H9 (cell line): ENCODE measurements around the gene EDN3. TPM values are rescaled to one million over a fixed set of nuclear protein-coding genes. Genes with fewer than 3 reads are reported as not detected.

ENCODE experiments used
- DNase-seq: peaks from one replicate; pipeline ENCODE4 v3.0.0-alpha.2; 2017
- H2AFZ ChIP-seq: one replicate; pipeline ENCODE4 v1.6.1; 2013; ENCODE audit warnings: mild to moderate bottlenecking, low read length, control low read depth, moderate library complexity
- H2AK5ac ChIP-seq: 2 replicates; pipeline ENCODE4 v1.6.1; 2013; ENCODE audit warnings: low read length, control low read depth, mixed read lengths; ENCODE audit not compliant: insufficient read length
- H2BK120ac ChIP-seq: one replicate; pipeline ENCODE4 v1.6.1; 2013; ENCODE audit warnings: low read depth, mild to moderate bottlenecking, low read length, control low read depth, inconsistent platforms; ENCODE audit not compliant: poor library complexity, severe bottlenecking
- H2BK12ac ChIP-seq: 2 replicates; pipeline ENCODE4 v1.6.1; 2013; ENCODE audit warnings: low read length, control low read depth, mixed read lengths, low read depth; ENCODE audit not compliant: insufficient read length
- H2BK15ac ChIP-seq: 2 replicates; pipeline ENCODE4 v1.6.1; 2013; ENCODE audit warnings: low read depth, low read length, control low read depth
- H2BK20ac ChIP-seq: one replicate; pipeline ENCODE4 v1.6.1; 2013; ENCODE audit warnings: low read depth, mild to moderate bottlenecking, low read length, control low read depth, inconsistent platforms; ENCODE audit not compliant: poor library complexity, severe bottlenecking
- H2BK5ac ChIP-seq: 2 replicates; pipeline ENCODE4 v1.6.1; 2013; ENCODE audit warnings: low read length, control low read depth, mixed read lengths; ENCODE audit not compliant: insufficient read length
- H3K14ac ChIP-seq: 2 replicates; pipeline ENCODE4 v1.6.1; 2013; ENCODE audit warnings: low read length, control low read depth; ENCODE audit not compliant: insufficient read depth
- H3K18ac ChIP-seq: 2 replicates; pipeline ENCODE4 v1.6.1; 2013; ENCODE audit warnings: low read depth, mild to moderate bottlenecking, mixed read lengths, low read length, control low read depth; ENCODE audit not compliant: insufficient read length
- H3K23ac ChIP-seq: 2 replicates; pipeline ENCODE4 v1.6.1; 2013; ENCODE audit warnings: low read length, control low read depth, mixed read lengths, low read depth; ENCODE audit not compliant: insufficient read length
- H3K23me2 ChIP-seq: 2 replicates; pipeline ENCODE4 v1.6.1; 2013; ENCODE audit warnings: low read depth, mild to moderate bottlenecking, mixed read lengths, low read length, control low read depth; ENCODE audit not compliant: insufficient read length, poor library complexity, severe bottlenecking
- H3K27ac ChIP-seq: 2 replicates; pipeline ENCODE4 v1.5.1; 2013; ENCODE audit warnings: low read length, control low read depth, mixed read lengths, low read depth; ENCODE audit not compliant: insufficient read length
- H3K27me3 ChIP-seq: 2 replicates; pipeline ENCODE4 v1.6.1; 2013; ENCODE audit warnings: low read length, control low read depth, inconsistent platforms; ENCODE audit not compliant: insufficient read depth
- H3K4ac ChIP-seq: 2 replicates; pipeline ENCODE4 v1.6.1; 2013; ENCODE audit warnings: low read depth, mild to moderate bottlenecking, control low read depth, inconsistent platforms, low read length, moderate library complexity
- H3K4me1 ChIP-seq: 2 replicates; pipeline ENCODE4 v1.6.1; 2013; ENCODE audit warnings: low read length, control low read depth, inconsistent platforms; ENCODE audit not compliant: insufficient read depth
- H3K4me2 ChIP-seq: 2 replicates; pipeline ENCODE4 v1.6.1; 2013; ENCODE audit warnings: low read length, control low read depth, mixed read lengths; ENCODE audit not compliant: insufficient read length, insufficient read depth
- H3K56ac ChIP-seq: 2 replicates; pipeline ENCODE4 v1.6.1; 2013; ENCODE audit warnings: low read depth, mild to moderate bottlenecking, mixed read lengths, low read length, control low read depth; ENCODE audit not compliant: insufficient read length
- H3K79me1 ChIP-seq: 2 replicates; pipeline ENCODE4 v1.6.1; 2013; ENCODE audit warnings: low read depth, mild to moderate bottlenecking, moderate library complexity, low read length, control low read depth, inconsistent platforms; ENCODE audit not compliant: insufficient read depth, poor library complexity, severe bottlenecking
- H3K79me2 ChIP-seq: 2 replicates; pipeline ENCODE4 v1.6.1; 2013; ENCODE audit warnings: low read length, control low read depth, inconsistent platforms; ENCODE audit not compliant: insufficient read depth
- H3K9ac ChIP-seq: 2 replicates; pipeline ENCODE4 v1.6.1; 2013; ENCODE audit warnings: low read length, control low read depth, mixed read lengths; ENCODE audit not compliant: insufficient read length; ENCODE audit errors: extremely low read depth
- H3K9me3 ChIP-seq: one replicate; pipeline ENCODE4 v1.6.1; 2013; ENCODE audit warnings: low read depth, low read length, inconsistent platforms; ENCODE audit not compliant: control insufficient read depth
- H3T11ph ChIP-seq: one replicate; pipeline ENCODE4 v1.6.1; 2013; ENCODE audit warnings: mild to moderate bottlenecking, low read length, control low read depth, inconsistent platforms
- H4K20me1 ChIP-seq: one replicate; pipeline ENCODE4 v1.6.1; 2013; ENCODE audit not compliant: control insufficient read depth, insufficient read length, insufficient read depth
- H4K5ac ChIP-seq: 2 replicates; pipeline ENCODE4 v1.6.1; 2013; ENCODE audit warnings: low read depth, mild to moderate bottlenecking, mixed read lengths, low read length, control low read depth; ENCODE audit not compliant: insufficient read length
- H4K8ac ChIP-seq: replicated peaks from 2 replicates; pipeline ENCODE4 v1.6.1; 2013; ENCODE audit warnings: low read length, control low read depth, mixed read lengths, low read depth; ENCODE audit not compliant: insufficient read length
- H4K91ac ChIP-seq: 2 replicates; pipeline ENCODE4 v1.6.1; 2013; ENCODE audit warnings: low read depth, mild to moderate bottlenecking, moderate library complexity, mixed read lengths, low read length, control low read depth; ENCODE audit not compliant: insufficient read length
- H3K27ac Mint-ChIP-seq, 3 experiments: 2 replicates in 2 of 3; 3 replicates in 1 of 3; pipeline ENCODE4 v1.8.0; 2020 to 2021; ENCODE audit warnings: mixed read lengths in 3 of 3, mild to moderate bottlenecking in 1 of 3, moderate library complexity in 1 of 3
- H3K27me3 Mint-ChIP-seq: 2 replicates; pipeline ENCODE4 v1.8.0; 2021; ENCODE audit warnings: low read depth, mild to moderate bottlenecking, moderate library complexity, mixed read lengths
- H3K36me3 Mint-ChIP-seq, 3 experiments: 2 replicates in 2 of 3; 3 replicates in 1 of 3; pipeline ENCODE4 v1.8.0; 2020 to 2021; ENCODE audit warnings: low read depth in 3 of 3, mixed read lengths in 3 of 3; ENCODE audit not compliant: insufficient read depth in 1 of 3
- H3K4me1 Mint-ChIP-seq, 2 experiments: 2 replicates each; pipeline ENCODE4 v1.8.0; 2020; ENCODE audit warnings: mixed read lengths in 2 of 2
- H3K4me3 Mint-ChIP-seq, 2 experiments: 2 replicates in 1 of 2; 3 replicates in 1 of 2; pipeline ENCODE4 v1.8.0; 2020 to 2021; ENCODE audit warnings: mild to moderate bottlenecking in 2 of 2, mixed read lengths in 2 of 2, moderate library complexity in 1 of 2
- H3K9me3 Mint-ChIP-seq, 2 experiments: 2 replicates in 1 of 2; 3 replicates in 1 of 2; pipeline ENCODE4 v1.8.0; 2020; ENCODE audit warnings: mild to moderate bottlenecking in 2 of 2, mixed read lengths in 2 of 2, moderate library complexity in 1 of 2
- CTCF ChIP-seq: fragments of 200-600 bp; sonication (generic); conservative IDR thresholded peaks from 3 replicates; pipeline ENCODE4 v1.8.0; 2021; ENCODE audit warnings: antibody characterized with exemption, mild to moderate bottlenecking
- WGBS: extraction: QIAGEN DNeasy Blood & Tissue Kit; methylation state at CpG from one replicate; pipeline ENCODE4 v1.1.7; 2013; ENCODE audit warnings: missing lambda C conversion rate, low lambda C conversion rate, mixed read lengths; ENCODE audit not compliant: insufficient read length; ENCODE audit errors: extremely low coverage; 5-methylcytosine and 5-hydroxymethylcytosine counted together
- total RNA-seq: library from RNA; stranded (reverse); gene quantifications from 2 replicates; pipeline ENCODE4 v1.2.1, GENCODE V29; 2021

The EDN3 gene
- total RNA-seq, 1 experiment from 2014 or later: 0.20 TPM

- H3K4me2 ChIP-seq: no peak overlapping the region
- no peak overlapping the region for H3K4ac ChIP-seq
- H4K20me1 ChIP-seq: no peaks in the 10 kb centered on the region
- H3K9me3 Mint-ChIP-seq: no peaks in the 10 kb centered on the region
- no peak overlapping the region for H4K8ac ChIP-seq
- no peak overlapping the region for H3K14ac ChIP-seq
- no peak overlapping the region for H2BK12ac ChIP-seq
- no peak for TF ChIP-seq CTCF
- no peak overlapping the region for H2BK5ac ChIP-seq
- no peak for DNase-seq
- H3K27ac ChIP-seq: no peak overlapping the region
- H3K23ac ChIP-seq: no peak overlapping the region
- no peak overlapping the region for H2BK120ac ChIP-seq
- H3K4me3 Mint-ChIP-seq: no peak overlapping the region
- H2AK5ac ChIP-seq: no peak overlapping the region
- H3K79me2 ChIP-seq: no peaks in the 10 kb centered on the region
- no peaks in the 10 kb centered on the region for H3K79me1 ChIP-seq
- H3K4me1 ChIP-seq: no peaks in the 10 kb centered on the region
- no peak overlapping the region for H3K9ac ChIP-seq
- H3T11ph ChIP-seq: no peak overlapping the region
- no peak overlapping the region for H2BK20ac ChIP-seq
- no peaks in the 10 kb centered on the region for H3K27me3 ChIP-seq
- H3K27ac Mint-ChIP-seq: no peak overlapping the region; a peak in 1 of 7 replicates
- no peak overlapping the region for H3K18ac ChIP-seq
- no peak overlapping the region for H3K56ac ChIP-seq
- H3K36me3 Mint-ChIP-seq: peaks cover 0 to 2% (median 0%) of the 10 kb centered on the region in 3 experiments; a peak in 1 of 7 replicates
- no CpG with 5 or more reads among the region's 5 CpGs for WGBS
- no peak overlapping the region for H4K5ac ChIP-seq
- no peaks in the 10 kb centered on the region for H3K23me2 ChIP-seq
- H4K91ac ChIP-seq: no peak overlapping the region
- H2BK15ac ChIP-seq: no peak overlapping the region
- peaks cover 5 to 7% of the 10 kb centered on the region in 2 experiments for H3K4me1 Mint-ChIP-seq
- H3K9me3 ChIP-seq: no peaks in the 10 kb centered on the region
- H2AFZ ChIP-seq: no peak overlapping the region
- peaks cover 22% of the 10 kb centered on the region for H3K27me3 Mint-ChIP-seq
Observed at GRCh38 chr20:59323731-59324130, 23.3 kb downstream of the EDN3 start.
